ENCODE results near the gene TLX2.

The TLX2 gene

DNA sequence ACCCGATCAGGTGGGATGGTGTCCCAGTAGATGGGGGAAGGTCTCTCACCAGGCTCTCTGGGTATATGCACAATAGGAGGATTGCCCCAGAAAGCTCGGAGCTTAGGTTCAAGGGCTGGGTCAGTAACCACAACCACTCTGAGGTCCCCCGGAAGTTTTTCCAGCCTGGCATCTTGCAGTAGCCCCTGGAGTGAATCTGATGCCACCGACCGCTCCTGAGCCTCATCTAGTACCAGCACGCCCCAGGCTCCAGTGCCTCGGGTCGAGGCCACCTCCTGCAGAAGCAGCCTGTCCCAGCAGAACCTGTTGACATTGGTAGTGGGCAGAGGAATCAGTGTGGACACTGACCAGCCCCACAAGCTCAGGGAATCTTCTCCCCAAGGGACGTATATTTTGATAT lies 9.8 kb downstream of the TLX2 start:
- H3K4me3 ChIP-seq (ENCODE audit: control insufficient read depth, low read depth, low read length), result no peak overlapping the region
- no peak for DNase-seq (ENCODE audit: low read depth)
- TF ChIP-seq, protein P1, sequence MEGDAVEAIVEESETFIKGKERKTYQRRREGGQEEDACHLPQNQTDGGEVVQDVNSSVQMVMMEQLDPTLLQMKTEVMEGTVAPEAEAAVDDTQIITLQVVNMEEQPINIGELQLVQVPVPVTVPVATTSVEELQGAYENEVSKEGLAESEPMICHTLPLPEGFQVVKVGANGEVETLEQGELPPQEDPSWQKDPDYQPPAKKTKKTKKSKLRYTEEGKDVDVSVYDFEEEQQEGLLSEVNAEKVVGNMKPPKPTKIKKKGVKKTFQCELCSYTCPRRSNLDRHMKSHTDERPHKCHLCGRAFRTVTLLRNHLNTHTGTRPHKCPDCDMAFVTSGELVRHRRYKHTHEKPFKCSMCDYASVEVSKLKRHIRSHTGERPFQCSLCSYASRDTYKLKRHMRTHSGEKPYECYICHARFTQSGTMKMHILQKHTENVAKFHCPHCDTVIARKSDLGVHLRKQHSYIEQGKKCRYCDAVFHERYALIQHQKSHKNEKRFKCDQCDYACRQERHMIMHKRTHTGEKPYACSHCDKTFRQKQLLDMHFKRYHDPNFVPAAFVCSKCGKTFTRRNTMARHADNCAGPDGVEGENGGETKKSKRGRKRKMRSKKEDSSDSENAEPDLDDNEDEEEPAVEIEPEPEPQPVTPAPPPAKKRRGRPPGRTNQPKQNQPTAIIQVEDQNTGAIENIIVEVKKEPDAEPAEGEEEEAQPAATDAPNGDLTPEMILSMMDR (conservative IDR thresholded peaks at IDR 0.05; ENCODE audit: control insufficient read depth, insufficient read depth, low read depth, low read length), result no peak

DNA sequence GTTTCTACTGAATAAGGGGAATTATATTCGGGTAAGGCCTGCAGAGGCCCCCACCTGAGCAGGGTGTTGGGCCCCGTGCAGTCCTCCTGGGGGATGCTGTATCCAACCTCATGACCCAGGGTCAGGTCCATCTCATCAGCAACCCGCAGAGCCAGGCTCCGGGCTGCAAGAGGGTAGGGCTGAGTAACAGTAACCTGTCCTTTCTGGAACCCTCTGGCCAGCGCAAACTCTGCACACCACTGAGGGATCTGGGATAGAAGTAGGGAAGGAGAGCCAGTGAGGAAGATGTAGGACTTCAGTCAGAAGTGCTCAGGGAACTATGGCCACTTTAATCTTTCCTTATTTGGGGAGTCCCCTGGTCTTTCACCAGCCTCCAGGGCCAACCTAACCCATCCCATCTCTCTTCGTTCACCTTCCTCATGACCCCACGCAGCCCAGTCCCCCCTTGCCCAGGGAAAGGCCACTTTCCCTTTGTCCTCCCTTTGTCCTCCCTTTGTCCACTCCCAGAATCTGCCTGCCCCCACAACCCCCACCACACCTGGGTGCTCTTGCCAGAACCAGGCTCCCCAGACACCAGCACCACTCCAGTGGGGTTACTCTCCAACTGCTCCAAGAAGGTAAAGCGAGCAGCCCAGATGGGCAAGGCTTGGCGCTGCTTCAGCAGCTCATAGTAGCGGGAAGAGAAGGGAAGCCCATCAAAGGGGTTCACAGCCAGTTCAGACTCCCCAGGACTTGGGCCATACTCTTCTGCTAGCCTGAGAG lies 10.9 kb downstream of the TLX2 start:
- TF ChIP-seq, protein P1 (conservative IDR thresholded peaks at IDR 0.05; ENCODE audit: control insufficient read depth, insufficient read depth, low read depth, low read length), result no peak
- no peak for DNase-seq (ENCODE audit: low read depth)
- H3K4me3 ChIP-seq (ENCODE audit: control insufficient read depth, low read depth, low read length), result no peak overlapping the region

DNA sequence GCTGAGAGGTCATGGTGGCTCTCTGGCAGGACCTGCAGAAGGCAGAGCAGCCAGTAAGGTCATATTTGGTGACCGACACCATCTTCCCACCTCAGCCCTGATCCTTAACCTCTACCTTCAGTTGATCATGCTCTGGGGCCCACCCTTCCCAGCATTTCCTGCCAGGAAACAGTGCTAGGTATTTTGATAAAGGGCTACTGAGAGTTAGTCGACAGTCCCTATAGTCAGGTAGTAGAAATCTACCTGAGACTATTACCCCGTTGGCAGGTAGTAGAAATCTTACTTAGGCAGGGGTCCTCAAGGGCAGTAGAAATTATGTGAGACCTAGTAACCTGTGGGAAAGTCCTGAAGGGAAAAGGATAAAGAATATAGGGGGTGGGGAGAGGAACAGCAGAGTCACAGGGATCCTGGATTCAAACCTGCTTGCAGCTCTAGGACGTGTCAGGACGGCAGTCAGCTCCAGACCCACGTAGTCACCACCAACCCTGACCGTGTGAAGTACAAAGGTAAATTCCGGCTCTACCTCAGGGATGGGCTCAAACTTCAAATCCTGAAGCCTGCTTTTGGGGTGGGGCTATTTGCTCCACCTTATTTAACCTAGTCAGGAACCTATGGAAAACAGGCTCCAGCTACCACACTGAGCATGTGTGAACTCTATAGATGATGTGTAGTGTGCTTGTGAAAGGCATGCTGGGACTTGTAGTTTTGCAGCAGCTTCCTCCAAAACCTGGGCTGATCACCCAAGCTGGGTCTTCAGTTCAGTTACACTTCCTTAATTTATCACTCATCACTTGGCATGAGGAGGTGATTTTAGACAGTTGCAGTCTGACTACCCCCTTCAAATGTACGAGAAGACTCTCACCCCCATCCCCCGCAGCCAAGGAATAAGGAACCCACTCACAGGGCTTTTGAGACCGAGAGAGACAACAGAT lies 11.7 kb downstream of the TLX2 start, which contains the start of gene DQX1:
DQX1 (minus strand) TSS at position 515 of the 932 bp plus-strand sequence; CDS start at position 13, 502 bp downstream.
- peak; percentile 52 for DNase-seq (ENCODE audit: low read depth)
- TF ChIP-seq, protein P1 (conservative IDR thresholded peaks at IDR 0.05; ENCODE audit: control insufficient read depth, insufficient read depth, low read depth, low read length), result no peak
- no peak within 1 kb of the TSS for H3K4me3 ChIP-seq (ENCODE audit: control insufficient read depth, low read depth, low read length)

DNA sequence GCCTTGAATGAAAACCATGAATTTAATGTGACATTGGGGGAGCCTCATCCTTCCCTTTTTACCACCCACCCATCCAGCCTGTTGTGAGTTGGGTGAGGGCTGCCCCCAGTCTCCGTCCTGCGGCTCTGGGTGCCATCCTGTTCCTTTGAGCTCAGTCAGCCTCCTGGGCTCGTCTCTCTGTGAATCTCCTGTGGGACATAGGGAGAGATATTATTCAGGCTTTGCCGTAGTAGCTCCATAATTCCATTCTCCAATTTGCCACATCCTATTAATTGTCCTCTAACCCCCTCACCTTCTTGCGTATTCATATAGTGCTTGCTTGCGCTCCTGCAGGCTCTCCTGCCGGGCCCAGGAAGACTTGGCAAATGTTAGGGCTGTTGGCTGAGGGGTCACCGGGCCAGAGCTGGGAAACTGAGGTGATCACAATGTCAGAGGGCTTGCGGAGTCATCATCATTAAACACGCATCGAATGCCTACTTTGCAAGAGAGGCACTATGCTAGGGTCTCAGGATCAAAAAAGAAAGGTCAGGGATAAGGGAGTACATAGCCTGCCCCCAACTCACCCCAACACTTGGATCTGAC lies 12.5 kb downstream of the TLX2 start:
- H3K4me3 ChIP-seq (ENCODE audit: control insufficient read depth, low read depth, low read length), result no peak overlapping the region
- TF ChIP-seq, protein P1 (conservative IDR thresholded peaks at IDR 0.05; ENCODE audit: control insufficient read depth, insufficient read depth, low read depth, low read length), result no peak
- no peak for DNase-seq (ENCODE audit: low read depth)

DNA sequence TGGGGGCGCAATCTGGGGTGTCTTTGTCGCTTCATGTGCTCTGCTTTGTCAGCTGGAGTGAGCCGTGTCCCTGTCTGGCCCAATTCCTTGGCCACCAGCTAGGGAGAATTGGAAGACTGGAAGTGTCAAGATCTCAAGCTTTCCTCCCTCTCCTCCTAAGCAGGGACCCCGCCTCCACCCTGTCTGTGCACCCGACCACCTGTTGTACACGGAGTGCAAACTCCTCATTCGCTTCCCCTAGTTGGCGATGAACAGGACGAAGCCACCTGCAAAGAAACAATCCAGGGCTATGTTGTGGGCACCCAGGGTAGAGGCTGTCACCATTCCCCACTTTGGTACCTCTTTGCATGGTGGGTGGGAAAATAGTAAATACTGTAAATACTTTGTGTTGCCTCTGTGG lies 13.5 kb downstream of the TLX2 start:
- no peak for DNase-seq (ENCODE audit: low read depth)
- TF ChIP-seq, protein P1 (conservative IDR thresholded peaks at IDR 0.05; ENCODE audit: control insufficient read depth, insufficient read depth, low read depth, low read length), result no peak
- H3K4me3 ChIP-seq (ENCODE audit: control insufficient read depth, low read depth, low read length), result no peak overlapping the region

- TF ChIP-seq, protein P1 (conservative IDR thresholded peaks at IDR 0.05; ENCODE audit: control insufficient read depth, insufficient read depth, low read depth, low read length), result no peak
- DNase-seq (ENCODE audit: low read depth), result no peak
Measured at GRCh38 chr2:74528600-74529356, 14.5 kb downstream of the TLX2 start.

More at GRCh38 chr2:74528600-74529356, 14.5 kb downstream of the TLX2 start:
- peak overlapping the region; percentile 98 for H3K4me3 ChIP-seq (ENCODE audit: control insufficient read depth, low read depth, low read length)
